Measurements from ENCODE around the gene IL1A.

Gene IL1A

GRCh38 chr2:112777036-112777435 lies 7.3 kb downstream of the IL1A start:
- no peak for DNase-seq (ENCODE audit: low spot score)
- no peak for TF ChIP-seq CTCF (IDR thresholded peaks at IDR 0.05; ENCODE audit: borderline replicate concordance, control extremely low read depth, extremely low read depth, insufficient read depth, missing control alignments)
- in situ Hi-C loops (cut with MboI; ENCODE audit: low sequenced_read_pairs, unreplicated experiment) = no loop called here

DNA sequence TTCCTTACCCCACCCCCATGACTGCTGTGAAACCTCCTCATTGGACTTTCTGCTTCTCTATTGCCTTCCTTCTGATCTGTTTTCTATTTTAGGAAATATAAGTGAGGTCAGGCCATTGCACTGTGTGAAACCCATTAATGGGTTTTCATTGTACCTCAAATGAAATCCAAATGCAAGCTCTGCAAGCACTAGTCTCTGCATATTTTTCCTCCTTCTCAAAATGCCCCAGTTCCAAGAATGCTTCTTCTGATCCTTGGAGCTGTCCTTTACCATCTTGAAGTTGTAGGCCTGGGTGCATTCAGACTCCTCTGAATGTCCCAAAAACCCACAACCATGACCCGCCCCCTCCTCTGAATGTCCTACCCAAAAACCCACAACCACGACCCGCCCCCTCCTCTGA lies 8.2 kb downstream of the IL1A start:
- in situ Hi-C loops (cut with MboI; ENCODE audit: low sequenced_read_pairs, unreplicated experiment) = no loop called here
- DNase-seq (ENCODE audit: low spot score) = no peak
- TF ChIP-seq CTCF (IDR thresholded peaks at IDR 0.05; ENCODE audit: borderline replicate concordance, control extremely low read depth, extremely low read depth, insufficient read depth, missing control alignments) = no peak

- in situ Hi-C loops (cut with MboI; ENCODE audit: low sequenced_read_pairs, unreplicated experiment) = no loop called here
- DNase-seq (ENCODE audit: low spot score) = no peak
- TF ChIP-seq CTCF (IDR thresholded peaks at IDR 0.05; ENCODE audit: borderline replicate concordance, control extremely low read depth, extremely low read depth, insufficient read depth, missing control alignments) = no peak
These were observed 9.6 kb downstream of the IL1A start for GRCh38 chr2:112774536-112775285.

DNA sequence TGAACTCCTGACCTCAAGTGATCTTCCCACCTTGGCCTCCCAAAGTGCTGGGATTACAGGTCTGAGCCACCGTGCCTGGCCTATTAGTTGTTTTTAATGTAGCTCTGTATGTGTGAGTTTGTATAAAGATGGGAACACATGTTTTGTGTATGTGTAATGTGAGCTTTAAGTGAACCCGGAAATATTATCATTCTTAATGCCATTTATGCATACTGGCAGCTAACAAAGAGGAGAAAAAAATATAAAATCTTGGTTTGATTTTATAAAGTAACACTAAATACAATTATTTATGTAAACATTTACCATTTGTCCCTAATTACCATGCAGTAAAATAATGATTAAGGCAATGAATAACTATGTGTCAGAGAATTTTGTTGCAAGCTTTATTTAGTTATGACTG lies 10.7 kb downstream of the IL1A start:
- in situ Hi-C loops (cut with MboI; ENCODE audit: low sequenced_read_pairs, unreplicated experiment) = no loop called here
- no peak for DNase-seq (ENCODE audit: low spot score)
- no peak for TF ChIP-seq CTCF (IDR thresholded peaks at IDR 0.05; ENCODE audit: borderline replicate concordance, control extremely low read depth, extremely low read depth, insufficient read depth, missing control alignments)

DNA sequence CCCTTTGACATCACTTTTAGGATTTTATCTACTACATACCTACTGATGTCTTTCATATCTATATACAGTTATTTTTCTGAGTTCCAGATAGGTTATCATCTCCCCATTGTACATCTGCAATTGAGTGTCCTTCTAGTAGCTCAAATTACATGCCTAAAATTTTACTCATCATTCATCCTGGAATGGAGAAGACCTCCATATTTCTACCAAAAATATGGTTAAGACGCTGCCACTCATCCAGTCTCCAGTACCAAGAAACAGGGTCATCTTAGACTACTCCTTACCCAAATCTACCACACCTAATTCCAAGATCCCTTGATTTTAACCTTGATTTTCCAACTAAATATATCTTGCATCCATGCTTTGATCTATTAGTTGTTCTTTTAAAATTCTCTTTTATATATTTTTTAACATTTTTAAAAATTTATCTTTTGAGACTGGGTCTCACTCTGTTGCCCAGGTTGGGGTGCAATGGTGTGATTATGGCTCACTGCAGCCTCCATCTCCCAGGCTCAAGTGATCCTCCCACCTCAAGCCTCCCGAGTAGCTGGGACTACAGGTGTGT lies 11.3 kb downstream of the IL1A start:
- DNase-seq (ENCODE audit: low spot score) = no peak
- in situ Hi-C loops (cut with MboI; ENCODE audit: low sequenced_read_pairs, unreplicated experiment) = no loop called here
- no peak for TF ChIP-seq CTCF (IDR thresholded peaks at IDR 0.05; ENCODE audit: borderline replicate concordance, control extremely low read depth, extremely low read depth, insufficient read depth, missing control alignments)

- no peak for DNase-seq (ENCODE audit: low spot score)
- in situ Hi-C loops (cut with MboI; ENCODE audit: low sequenced_read_pairs, unreplicated experiment) = no loop called here
- no peak for TF ChIP-seq CTCF (IDR thresholded peaks at IDR 0.05; ENCODE audit: borderline replicate concordance, control extremely low read depth, extremely low read depth, insufficient read depth, missing control alignments)
These were observed 12.0 kb downstream of the IL1A start for GRCh38 chr2:112772322-112772721.

All from GM13976 (cell line).